ENCODE data around the gene DPH7. TPM values are rescaled to one million over a fixed set of nuclear protein-coding genes. Genes with fewer than 3 reads are reported as not detected.

Gene DPH7
- total and polyA plus RNA-seq, 11 donors: 12.6 to 23.7 (median 16.7) TPM

DNA sequence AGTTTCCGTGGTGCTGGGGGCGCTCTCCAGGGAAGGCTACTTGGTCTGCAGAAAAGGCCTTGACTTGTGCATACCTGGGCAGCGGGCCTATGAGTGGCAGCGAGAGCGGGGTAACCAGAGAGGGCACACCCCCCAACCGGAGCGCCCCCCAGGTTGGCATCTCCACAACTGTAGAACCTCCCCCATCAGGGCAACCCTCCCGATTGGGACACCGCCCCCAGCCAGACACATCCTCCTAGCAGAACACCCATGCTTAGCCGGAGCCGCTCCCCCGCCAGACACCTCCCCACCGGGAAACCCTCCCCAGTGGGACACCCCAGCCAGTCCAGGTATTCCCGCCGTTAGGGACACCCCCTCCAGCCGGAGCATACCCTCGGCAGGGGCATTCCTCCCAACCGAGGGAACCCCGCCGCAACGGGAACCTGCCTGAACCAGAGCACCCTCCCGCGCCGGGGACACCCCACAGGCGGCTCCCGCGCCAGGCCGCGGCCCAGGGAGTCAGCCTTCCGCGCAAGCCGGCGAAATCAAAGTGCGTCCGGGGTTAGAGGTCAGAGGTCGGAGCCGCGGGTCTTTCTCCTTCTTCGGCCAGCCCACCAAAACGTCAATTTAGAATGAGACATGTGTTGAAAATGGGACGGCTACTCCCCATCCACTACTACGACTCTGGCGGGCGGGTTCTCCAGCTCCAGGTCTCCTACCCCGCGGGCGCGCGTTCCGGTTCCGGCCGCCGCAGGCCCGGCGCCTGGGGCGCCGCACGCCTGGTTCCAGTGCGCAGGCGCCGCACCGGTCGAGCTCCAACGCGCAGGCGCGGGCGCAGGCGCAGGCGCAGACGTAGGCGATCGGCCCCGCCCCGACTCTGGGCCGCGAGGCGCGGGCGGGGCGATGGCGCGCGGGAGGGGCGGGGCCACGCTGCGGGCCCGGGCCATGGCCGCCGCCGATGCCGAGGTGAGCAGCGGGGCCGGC lies 39.7 kb upstream of the DPH7 start, which contains the start of gene EHMT1:
Gene EHMT1 (plus strand): TSS at position 901 of the 963 bp plus-strand sequence. CDS start 24 bp downstream, at position 925.
- TF ChIP-seq, protein P1, sequence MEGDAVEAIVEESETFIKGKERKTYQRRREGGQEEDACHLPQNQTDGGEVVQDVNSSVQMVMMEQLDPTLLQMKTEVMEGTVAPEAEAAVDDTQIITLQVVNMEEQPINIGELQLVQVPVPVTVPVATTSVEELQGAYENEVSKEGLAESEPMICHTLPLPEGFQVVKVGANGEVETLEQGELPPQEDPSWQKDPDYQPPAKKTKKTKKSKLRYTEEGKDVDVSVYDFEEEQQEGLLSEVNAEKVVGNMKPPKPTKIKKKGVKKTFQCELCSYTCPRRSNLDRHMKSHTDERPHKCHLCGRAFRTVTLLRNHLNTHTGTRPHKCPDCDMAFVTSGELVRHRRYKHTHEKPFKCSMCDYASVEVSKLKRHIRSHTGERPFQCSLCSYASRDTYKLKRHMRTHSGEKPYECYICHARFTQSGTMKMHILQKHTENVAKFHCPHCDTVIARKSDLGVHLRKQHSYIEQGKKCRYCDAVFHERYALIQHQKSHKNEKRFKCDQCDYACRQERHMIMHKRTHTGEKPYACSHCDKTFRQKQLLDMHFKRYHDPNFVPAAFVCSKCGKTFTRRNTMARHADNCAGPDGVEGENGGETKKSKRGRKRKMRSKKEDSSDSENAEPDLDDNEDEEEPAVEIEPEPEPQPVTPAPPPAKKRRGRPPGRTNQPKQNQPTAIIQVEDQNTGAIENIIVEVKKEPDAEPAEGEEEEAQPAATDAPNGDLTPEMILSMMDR (IDR thresholded peaks at IDR 0.05): peak in 1 of 12 donors; percentile 6
- TF ChIP-seq POLR2A (IDR thresholded peaks at IDR 0.05): peak in 1 of 2 donors; percentile 58
- intact Hi-C loops (cut with DNase I): loop anchor here in 2 of 10 donors (1.0 to 5.0 kb wide), 4 partner anchors 13 to 66 kb away; partner anchors contain the start of genes DPH7 (in 2 of the 2) and ARRDC1 (in 1 of the 2)
- H3K27ac ChIP-seq: peak within 1 kb of the TSS; percentile 88 to 96 (median 92)
- DNase-seq: peak; percentile 83 to 95 (median 89)
- H3K9me3 ChIP-seq: no peaks in the 10 kb centered on the region
- H3K36me3 ChIP-seq: peaks cover 0 to 40% (median 30%) of the 10 kb centered on the region in 9 donors
- H3K27me3 ChIP-seq: no peaks in the 10 kb centered on the region
- WGBS, 4 donors: 0 to 1% (median 1%) methylated on average over 17 to 94 of the region's 94 CpGs
- peak; percentile 65 to 86 (median 84) for ATAC-seq
- H3K4me3 ChIP-seq: peak within 1 kb of the TSS; percentile 77 to 100 (median 90)
- peaks cover 4 to 56% (median 39%) of the 10 kb centered on the region in 12 donors for H3K4me1 ChIP-seq

DNA sequence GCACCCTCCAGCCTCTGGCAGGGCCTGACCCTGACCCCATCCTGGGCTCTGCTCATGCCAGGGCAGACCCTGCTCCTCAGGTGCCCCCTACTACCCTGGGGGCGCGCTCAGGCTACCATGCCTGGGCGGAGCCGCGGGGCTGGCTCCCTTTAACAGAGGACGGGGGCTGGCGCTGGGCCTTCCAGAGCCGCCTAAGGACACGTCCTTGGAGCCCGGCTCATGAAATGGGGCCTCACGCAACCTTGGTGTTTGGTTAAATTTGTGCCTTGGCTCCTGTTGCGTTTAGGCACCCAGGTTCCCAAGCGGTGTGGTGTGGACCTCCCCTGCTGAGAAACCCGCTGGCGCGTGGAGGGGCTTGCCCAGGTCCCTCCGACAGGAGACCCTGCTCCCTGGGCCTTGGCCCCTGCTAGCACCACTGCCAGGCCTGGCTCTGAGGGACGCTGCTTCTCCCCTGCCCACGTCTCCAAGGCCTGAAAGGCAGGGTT lies 36.7 kb upstream of the DPH7 start:
- Histone ChIP-seq H3K36me3 (peaks cover 0 to 37% (median 27%) of the 10 kb centered on the region in 9 donors), H3K27me3 (no peaks in the 10 kb centered on the region), H3K27ac (no peak overlapping the region), H3K9me3 (no peaks in the 10 kb centered on the region), H3K4me3 (no peak overlapping the region), H3K4me1 (peaks cover 0 to 62% (median 39%) of the 10 kb centered on the region in 12 donors)
- intact Hi-C loops (cut with DNase I): loop anchor here in 1 of 10 donors (5.0 kb wide), 1 partner anchor 38 kb away; the partner anchor contains the start of gene DPH7
- TF ChIP-seq, protein P1 (IDR thresholded peaks at IDR 0.05): no peak
- TF ChIP-seq POLR2A (IDR thresholded peaks at IDR 0.05): no peak
- ATAC-seq: no peak
- 92 to 95% (median 93%) methylated on average over 4 to 19 of the region's 19 CpGs for WGBS, 4 donors
- peak in 1 of 5 donors; percentile 60 for DNase-seq

DNA sequence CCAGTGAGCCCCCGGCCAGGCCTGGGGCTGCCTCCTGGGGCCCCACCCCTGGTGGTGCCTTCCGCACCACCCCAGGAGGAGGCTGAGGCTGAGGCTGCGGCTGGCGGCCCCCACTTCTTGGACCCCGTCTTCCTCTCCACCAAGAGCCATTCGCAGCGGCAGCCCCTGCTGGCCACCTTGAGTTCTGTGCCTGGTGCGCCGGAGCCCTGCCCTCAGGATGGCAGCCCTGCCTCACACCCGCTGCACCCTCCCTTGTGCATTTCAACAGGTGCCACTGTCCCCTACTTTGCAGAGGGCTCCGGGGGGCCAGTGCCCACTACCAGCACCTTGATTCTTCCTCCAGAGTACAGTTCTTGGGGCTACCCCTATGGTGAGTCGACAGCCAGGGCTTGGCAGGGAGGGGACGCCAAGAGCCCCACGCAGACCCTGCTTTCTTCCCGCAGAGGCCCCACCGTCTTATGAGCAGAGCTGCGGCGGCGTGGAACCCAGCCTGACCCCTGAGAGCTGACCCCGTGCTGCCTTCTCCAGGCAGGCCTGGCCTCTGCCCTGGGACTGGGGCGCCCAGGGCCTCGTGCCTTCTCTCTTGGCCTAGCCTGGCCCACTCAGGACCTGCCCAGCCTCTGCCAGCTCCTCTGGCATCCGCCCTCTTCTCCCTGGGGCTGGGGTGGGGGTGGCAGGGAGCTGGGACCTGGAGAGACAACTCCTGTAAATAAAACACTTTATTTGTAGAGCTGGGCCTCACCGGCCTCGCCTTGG lies 36.1 kb upstream of the DPH7 start:
- Histone ChIP-seq H3K27ac (no peak overlapping the region), H3K9me3 (no peaks in the 10 kb centered on the region), H3K27me3 (no peaks in the 10 kb centered on the region), H3K4me3 (no peak overlapping the region), H3K4me1 (peaks cover 0 to 56% (median 33%) of the 10 kb centered on the region in 12 donors), H3K36me3 (peaks cover 0 to 37% (median 27%) of the 10 kb centered on the region in 9 donors)
- DNase-seq: peak in 1 of 5 donors; percentile 61
- no peak for TF ChIP-seq POLR2A (IDR thresholded peaks at IDR 0.05)
- TF ChIP-seq, protein P1 (IDR thresholded peaks at IDR 0.05): no peak
- WGBS, 4 donors: 92 to 96% (median 95%) methylated on average over 19 to 25 of the region's 25 CpGs
- no peak for ATAC-seq
- intact Hi-C loops (cut with DNase I): loop anchor here in 1 of 10 donors (5.0 kb wide), 1 partner anchor 38 kb away; the partner anchor contains the start of gene DPH7
